ENCODE data around the gene CAMK2N2. TPM values are rescaled to one million over a fixed set of nuclear protein-coding genes. Genes with fewer than 3 reads are reported as not detected.

Gene CAMK2N2
- total RNA-seq, 1 donor from 2014 or later: 0.16 TPM

DNA sequence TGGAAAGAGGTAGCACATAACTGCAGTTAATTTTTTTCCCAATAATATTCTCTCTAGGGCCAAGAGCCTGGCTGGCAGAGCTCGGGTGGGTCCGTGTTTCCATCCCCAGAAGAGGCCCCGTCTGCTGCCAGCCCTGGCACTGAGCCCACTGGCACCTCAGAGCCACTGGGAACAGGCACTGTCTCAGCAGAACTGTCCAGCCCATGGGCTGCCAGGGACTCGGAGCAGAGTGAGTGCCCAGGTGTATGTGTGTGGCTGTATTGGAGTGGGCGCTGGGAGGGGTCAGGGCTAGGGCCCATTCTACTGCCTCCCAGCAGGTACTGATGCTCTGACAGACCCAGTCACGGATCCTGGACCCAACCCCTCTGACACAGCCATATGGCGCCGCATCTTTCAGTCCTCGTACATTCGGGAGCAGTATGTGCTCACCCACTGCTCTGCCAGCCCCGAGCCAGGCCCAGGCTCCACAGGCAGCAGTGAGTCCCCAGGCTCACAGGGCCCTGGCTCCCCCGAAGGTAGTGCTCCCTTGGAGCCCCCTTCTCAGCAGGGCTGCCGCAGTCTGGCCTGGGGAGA is 23.0 kb downstream of the CAMK2N2 start:
- Mint-ChIP-seq H3K36me3 (peaks cover 9% of the 10 kb centered on the region), H3K27me3 (ENCODE audit: low read depth) (peaks cover 39% of the 10 kb centered on the region), H3K27ac (no peak overlapping the region), H3K9me3 (no peaks in the 10 kb centered on the region), H3K4me3 (no peak overlapping the region), H3K4me1 (no peaks in the 10 kb centered on the region)
- no peak for DNase-seq (ENCODE audit: low spot score in 2 of 2, unreplicated experiment in 2 of 2)
- TF ChIP-seq, protein P1, sequence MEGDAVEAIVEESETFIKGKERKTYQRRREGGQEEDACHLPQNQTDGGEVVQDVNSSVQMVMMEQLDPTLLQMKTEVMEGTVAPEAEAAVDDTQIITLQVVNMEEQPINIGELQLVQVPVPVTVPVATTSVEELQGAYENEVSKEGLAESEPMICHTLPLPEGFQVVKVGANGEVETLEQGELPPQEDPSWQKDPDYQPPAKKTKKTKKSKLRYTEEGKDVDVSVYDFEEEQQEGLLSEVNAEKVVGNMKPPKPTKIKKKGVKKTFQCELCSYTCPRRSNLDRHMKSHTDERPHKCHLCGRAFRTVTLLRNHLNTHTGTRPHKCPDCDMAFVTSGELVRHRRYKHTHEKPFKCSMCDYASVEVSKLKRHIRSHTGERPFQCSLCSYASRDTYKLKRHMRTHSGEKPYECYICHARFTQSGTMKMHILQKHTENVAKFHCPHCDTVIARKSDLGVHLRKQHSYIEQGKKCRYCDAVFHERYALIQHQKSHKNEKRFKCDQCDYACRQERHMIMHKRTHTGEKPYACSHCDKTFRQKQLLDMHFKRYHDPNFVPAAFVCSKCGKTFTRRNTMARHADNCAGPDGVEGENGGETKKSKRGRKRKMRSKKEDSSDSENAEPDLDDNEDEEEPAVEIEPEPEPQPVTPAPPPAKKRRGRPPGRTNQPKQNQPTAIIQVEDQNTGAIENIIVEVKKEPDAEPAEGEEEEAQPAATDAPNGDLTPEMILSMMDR (IDR thresholded peaks at IDR 0.05; ENCODE audit: unreplicated experiment): no peak

DNA sequence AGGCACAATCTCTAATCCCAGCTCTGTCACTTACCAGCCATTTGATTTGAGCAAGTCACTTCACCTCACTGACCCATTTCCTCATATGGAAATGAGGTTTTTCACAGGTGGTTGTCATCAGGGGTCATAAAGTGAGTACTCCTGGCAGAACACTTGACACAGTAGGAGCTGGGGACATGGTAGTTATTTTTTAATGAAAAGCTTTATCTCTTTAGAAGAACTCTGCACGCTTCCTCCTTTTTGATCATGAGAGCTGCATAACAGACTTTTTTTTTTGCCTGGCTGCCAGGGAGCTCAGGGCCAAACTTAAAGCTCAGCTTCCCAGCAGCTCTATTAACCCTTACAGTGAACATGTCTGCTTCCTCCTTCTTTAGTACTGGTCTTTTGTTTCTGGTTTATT is 23.5 kb downstream of the CAMK2N2 start:
- H3K27me3 Mint-ChIP-seq (ENCODE audit: low read depth): peaks cover 43% of the 10 kb centered on the region
- H3K4me1 Mint-ChIP-seq: no peaks in the 10 kb centered on the region
- DNase-seq (ENCODE audit: low spot score in 2 of 2, unreplicated experiment in 2 of 2): no peak
- no peak overlapping the region for H3K4me3 Mint-ChIP-seq
- TF ChIP-seq, protein P1 (IDR thresholded peaks at IDR 0.05; ENCODE audit: unreplicated experiment): no peak
- no peak overlapping the region for H3K27ac Mint-ChIP-seq
- H3K36me3 Mint-ChIP-seq: peaks cover 7% of the 10 kb centered on the region
- H3K9me3 Mint-ChIP-seq: no peaks in the 10 kb centered on the region

GRCh38 chr3:184237211-184237610 is 24.1 kb downstream of the CAMK2N2 start:
- no peak overlapping the region for H3K4me3 Mint-ChIP-seq

GRCh38 chr3:184236636-184237035 is 24.7 kb downstream of the CAMK2N2 start:
- H3K27me3 Mint-ChIP-seq (ENCODE audit: low read depth): peaks cover 55% of the 10 kb centered on the region

More at GRCh38 chr3:184237211-184237610, 24.1 kb downstream of the CAMK2N2 start:
- Mint-ChIP-seq H3K36me3 (peaks cover 2% of the 10 kb centered on the region), H3K9me3 (no peaks in the 10 kb centered on the region), H3K4me1 (no peaks in the 10 kb centered on the region), H3K27ac (no peak overlapping the region), H3K27me3 (ENCODE audit: low read depth) (peaks cover 49% of the 10 kb centered on the region)
- TF ChIP-seq, protein P1 (IDR thresholded peaks at IDR 0.05; ENCODE audit: unreplicated experiment): no peak
- no peak for DNase-seq (ENCODE audit: low spot score in 2 of 2, unreplicated experiment in 2 of 2)

DNA sequence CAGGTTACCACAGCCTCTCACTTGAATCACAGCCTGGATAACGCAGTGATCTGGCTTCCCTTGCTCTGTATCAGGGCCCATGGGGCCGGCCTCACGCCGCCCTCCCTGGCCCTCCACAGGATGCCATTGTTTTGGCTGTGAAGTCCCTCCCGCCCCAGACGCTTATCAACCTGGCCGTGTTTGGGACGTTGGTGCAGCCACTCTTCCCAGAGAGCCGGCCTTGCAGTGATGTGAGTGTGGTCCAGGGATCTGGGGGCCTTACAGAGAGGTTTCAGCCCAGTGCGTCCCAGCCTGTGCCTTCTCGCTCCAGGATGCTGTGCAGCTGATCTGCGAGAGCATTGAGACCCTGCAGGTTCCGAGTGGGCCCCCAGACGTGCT is 25.3 kb downstream of the CAMK2N2 start:
- peaks cover 61% of the 10 kb centered on the region for H3K27me3 Mint-ChIP-seq (ENCODE audit: low read depth)
- DNase-seq (ENCODE audit: low spot score in 2 of 2, unreplicated experiment in 2 of 2): no peak
- H3K9me3 Mint-ChIP-seq: no peaks in the 10 kb centered on the region
- TF ChIP-seq, protein P1 (IDR thresholded peaks at IDR 0.05; ENCODE audit: unreplicated experiment): no peak
- H3K27ac Mint-ChIP-seq: no peak overlapping the region
- H3K4me1 Mint-ChIP-seq: peaks cover 5% of the 10 kb centered on the region
- H3K36me3 Mint-ChIP-seq: no peaks in the 10 kb centered on the region
- no peak overlapping the region for H3K4me3 Mint-ChIP-seq

More at GRCh38 chr3:184236636-184237035, 24.7 kb downstream of the CAMK2N2 start:
- DNase-seq (ENCODE audit: low spot score in 2 of 2, unreplicated experiment in 2 of 2): no peak
- Mint-ChIP-seq H3K27ac (no peak overlapping the region), H3K9me3 (no peaks in the 10 kb centered on the region), H3K36me3 (no peaks in the 10 kb centered on the region), H3K4me3 (no peak overlapping the region), H3K4me1 (no peaks in the 10 kb centered on the region)
- TF ChIP-seq, protein P1 (IDR thresholded peaks at IDR 0.05; ENCODE audit: unreplicated experiment): no peak

All from mesothelial cell of epicardium (in vitro differentiated cells).